K562 (cell line): Measurements from ENCODE around the gene CTBP2. TPM values are rescaled to one million over a fixed set of nuclear protein-coding genes. Genes with fewer than 3 reads are reported as not detected.

ENCODE experiments used
- ATF7 ChIP-seq: fragments of 450-650 bp; IDR thresholded peaks from 2 replicates; pipeline ENCODE4 v1.7.1; 2014; ENCODE audit warnings: mild to moderate bottlenecking, moderate library complexity
- MAZ ChIP-seq, 2 experiments: fragments of 450-650 bp in 1 of 2; sonication (generic) in 1 of 2; formaldehyde crosslinking; IDR thresholded peaks in 1 of 2; conservative IDR thresholded peaks in 1 of 2; 2 replicates each; pipeline versions ENCODE4 v1.4.0 to v1.5.0; 2020; ENCODE audit warnings: mild to moderate bottlenecking in 1 of 2, missing genetic modification reagents in 1 of 2
- TBL1XR1 ChIP-seq, 2 experiments: IDR thresholded peaks; 2 replicates each; pipeline ENCODE4 v1.6.1; 2012; ENCODE audit warnings: improper control_type of control experiment in 2 of 2, low read length in 2 of 2, mild to moderate bottlenecking in 1 of 2
- ZBTB17 ChIP-seq: fragments of 450-650 bp; formaldehyde crosslinking; IDR thresholded peaks from 2 replicates; pipeline ENCODE4 v1.4.0; 2020; ENCODE audit warnings: mild to moderate bottlenecking
- ZNF23 ChIP-seq: fragments of 250-450 bp; sonication (Bioruptor Pico); IDR thresholded peaks from 2 replicates; pipeline ENCODE4 v1.4.0; 2020; ENCODE audit warnings: mild to moderate bottlenecking
- ZNF316 ChIP-seq: fragments of 450-650 bp; IDR thresholded peaks from 2 replicates; pipeline ENCODE4 v1.6.1; 2016
- polyA plus RNA-seq, 8 experiments: library from polyadenylated mRNA; depleted of rRNA in 4 of 8; stranded (reverse) in 5 of 8; unstranded in 3 of 8; fragments of >200 nt; fragmentation: Nextera tagmentation in 2 of 8; fragmentation: Illumina TruSeq in 1 of 8; extraction: Ambion mirVana in 2 of 8; extraction: Trizol in 1 of 8; gene quantifications; 2 replicates each; pipeline versions ENCODE4 v1.2.1 to v1.2.3, GENCODE V29; 2011 to 2014; ENCODE audit warnings: inconsistent platforms in 1 of 8, missing spikeins in 1 of 8
- total RNA-seq, 7 experiments: library from RNA; depleted of rRNA in 6 of 7; stranded (reverse); fragments of >200 nt in 6 of 7; fragmentation: Illumina TruSeq in 2 of 7; extraction: Trizol in 2 of 7; gene quantifications; 2 replicates each; pipeline versions ENCODE4 v1.2.1 to v1.2.3, GENCODE V29; 2011 to 2021; ENCODE audit warnings: low replicate concordance in 1 of 7
- TF ChIP-seq, protein P1 (sequence below), 2 experiments: fragments of 450-650 bp; formaldehyde crosslinking in 1 of 2; IDR thresholded peaks; 2 replicates each; pipeline versions ENCODE4 v1.4.0 to v1.6.1; 2014 to 2020; ENCODE audit warnings: mild to moderate bottlenecking in 2 of 2, borderline replicate concordance in 1 of 2, low read depth in 1 of 2
- TF ChIP-seq, protein P2 (sequence below), 2 experiments: fragments of 450-650 bp; IDR thresholded peaks; 2 replicates each; pipeline ENCODE4 v1.6.1; 2016; ENCODE audit warnings: mild to moderate bottlenecking in 2 of 2, borderline replicate concordance in 1 of 2, low read depth in 1 of 2, moderate library complexity in 1 of 2

Gene CTBP2
- total and polyA plus RNA-seq, 9 of the 15 experiments (the other 6 are each of a cell fraction or from before 2014, with no cell fraction given) = 1.3 to 8.8 (median 5.1) TPM

DNA sequence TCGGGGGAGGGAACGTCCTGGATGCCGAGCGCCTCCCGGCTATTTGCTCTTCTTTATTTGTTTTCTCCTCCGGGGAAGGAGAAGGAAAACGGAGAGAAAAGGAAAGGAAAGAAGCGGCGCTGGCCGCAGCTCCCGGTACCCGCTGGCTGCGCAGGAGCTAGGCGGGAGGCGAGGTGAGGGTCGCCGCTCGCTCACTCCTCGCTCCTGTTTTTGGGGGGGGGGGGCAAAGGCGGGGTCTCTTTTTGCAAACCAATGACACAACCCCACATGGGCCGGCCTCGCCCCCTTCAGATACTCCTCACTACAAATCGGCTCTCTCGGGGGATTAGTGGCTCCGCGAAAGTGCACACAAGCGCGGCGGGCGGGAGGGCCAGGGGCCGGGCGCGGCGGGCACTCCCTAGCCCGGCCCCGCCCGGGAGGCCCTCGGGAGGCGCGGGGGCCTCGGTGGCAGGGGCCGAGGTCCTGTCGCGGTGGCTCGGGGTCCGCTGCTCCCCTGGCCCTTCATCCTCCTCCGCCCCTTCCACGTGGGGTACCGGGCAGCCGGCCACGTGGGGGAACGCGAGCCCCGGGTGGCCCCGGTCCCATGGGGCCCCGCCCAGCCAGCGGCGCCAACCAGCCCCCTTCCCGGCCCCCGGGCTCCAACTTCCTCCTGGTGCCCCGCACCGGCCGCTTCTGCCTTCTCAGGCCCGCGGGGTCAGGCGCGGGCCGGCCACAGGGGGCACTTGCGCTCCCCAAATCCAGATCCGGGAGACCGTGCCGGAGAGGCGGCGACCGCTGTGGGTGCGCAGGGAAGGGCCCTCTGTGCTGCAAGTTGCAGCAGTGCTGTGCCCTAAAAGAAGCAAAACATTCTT, 718 bp upstream of the CTBP2 start (continued):
- TF ChIP-seq, protein P1, sequence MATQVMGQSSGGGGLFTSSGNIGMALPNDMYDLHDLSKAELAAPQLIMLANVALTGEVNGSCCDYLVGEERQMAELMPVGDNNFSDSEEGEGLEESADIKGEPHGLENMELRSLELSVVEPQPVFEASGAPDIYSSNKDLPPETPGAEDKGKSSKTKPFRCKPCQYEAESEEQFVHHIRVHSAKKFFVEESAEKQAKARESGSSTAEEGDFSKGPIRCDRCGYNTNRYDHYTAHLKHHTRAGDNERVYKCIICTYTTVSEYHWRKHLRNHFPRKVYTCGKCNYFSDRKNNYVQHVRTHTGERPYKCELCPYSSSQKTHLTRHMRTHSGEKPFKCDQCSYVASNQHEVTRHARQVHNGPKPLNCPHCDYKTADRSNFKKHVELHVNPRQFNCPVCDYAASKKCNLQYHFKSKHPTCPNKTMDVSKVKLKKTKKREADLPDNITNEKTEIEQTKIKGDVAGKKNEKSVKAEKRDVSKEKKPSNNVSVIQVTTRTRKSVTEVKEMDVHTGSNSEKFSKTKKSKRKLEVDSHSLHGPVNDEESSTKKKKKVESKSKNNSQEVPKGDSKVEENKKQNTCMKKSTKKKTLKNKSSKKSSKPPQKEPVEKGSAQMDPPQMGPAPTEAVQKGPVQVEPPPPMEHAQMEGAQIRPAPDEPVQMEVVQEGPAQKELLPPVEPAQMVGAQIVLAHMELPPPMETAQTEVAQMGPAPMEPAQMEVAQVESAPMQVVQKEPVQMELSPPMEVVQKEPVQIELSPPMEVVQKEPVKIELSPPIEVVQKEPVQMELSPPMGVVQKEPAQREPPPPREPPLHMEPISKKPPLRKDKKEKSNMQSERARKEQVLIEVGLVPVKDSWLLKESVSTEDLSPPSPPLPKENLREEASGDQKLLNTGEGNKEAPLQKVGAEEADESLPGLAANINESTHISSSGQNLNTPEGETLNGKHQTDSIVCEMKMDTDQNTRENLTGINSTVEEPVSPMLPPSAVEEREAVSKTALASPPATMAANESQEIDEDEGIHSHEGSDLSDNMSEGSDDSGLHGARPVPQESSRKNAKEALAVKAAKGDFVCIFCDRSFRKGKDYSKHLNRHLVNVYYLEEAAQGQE (IDR thresholded peaks at IDR 0.05; ENCODE audit: borderline replicate concordance) = peak; percentile 55
- TF ChIP-seq, protein P1 (CRISPR knock-in tag; IDR thresholded peaks at IDR 0.05; ENCODE audit: low read depth) = no peak; the same call in 1 of the 2 replicates
- peak; percentile 71 to 89; a peak in 3 of 4 replicates for TF ChIP-seq MAZ (CRISPR knock-in tag; conservative IDR thresholded peaks at IDR 0.05 in 1 of 2, IDR thresholded peaks at IDR 0.05 in 1 of 2)
- no peak for TF ChIP-seq ZNF316
- no peak for TF ChIP-seq ZNF23 (CRISPR knock-in tag)
- TF ChIP-seq, protein P2, sequence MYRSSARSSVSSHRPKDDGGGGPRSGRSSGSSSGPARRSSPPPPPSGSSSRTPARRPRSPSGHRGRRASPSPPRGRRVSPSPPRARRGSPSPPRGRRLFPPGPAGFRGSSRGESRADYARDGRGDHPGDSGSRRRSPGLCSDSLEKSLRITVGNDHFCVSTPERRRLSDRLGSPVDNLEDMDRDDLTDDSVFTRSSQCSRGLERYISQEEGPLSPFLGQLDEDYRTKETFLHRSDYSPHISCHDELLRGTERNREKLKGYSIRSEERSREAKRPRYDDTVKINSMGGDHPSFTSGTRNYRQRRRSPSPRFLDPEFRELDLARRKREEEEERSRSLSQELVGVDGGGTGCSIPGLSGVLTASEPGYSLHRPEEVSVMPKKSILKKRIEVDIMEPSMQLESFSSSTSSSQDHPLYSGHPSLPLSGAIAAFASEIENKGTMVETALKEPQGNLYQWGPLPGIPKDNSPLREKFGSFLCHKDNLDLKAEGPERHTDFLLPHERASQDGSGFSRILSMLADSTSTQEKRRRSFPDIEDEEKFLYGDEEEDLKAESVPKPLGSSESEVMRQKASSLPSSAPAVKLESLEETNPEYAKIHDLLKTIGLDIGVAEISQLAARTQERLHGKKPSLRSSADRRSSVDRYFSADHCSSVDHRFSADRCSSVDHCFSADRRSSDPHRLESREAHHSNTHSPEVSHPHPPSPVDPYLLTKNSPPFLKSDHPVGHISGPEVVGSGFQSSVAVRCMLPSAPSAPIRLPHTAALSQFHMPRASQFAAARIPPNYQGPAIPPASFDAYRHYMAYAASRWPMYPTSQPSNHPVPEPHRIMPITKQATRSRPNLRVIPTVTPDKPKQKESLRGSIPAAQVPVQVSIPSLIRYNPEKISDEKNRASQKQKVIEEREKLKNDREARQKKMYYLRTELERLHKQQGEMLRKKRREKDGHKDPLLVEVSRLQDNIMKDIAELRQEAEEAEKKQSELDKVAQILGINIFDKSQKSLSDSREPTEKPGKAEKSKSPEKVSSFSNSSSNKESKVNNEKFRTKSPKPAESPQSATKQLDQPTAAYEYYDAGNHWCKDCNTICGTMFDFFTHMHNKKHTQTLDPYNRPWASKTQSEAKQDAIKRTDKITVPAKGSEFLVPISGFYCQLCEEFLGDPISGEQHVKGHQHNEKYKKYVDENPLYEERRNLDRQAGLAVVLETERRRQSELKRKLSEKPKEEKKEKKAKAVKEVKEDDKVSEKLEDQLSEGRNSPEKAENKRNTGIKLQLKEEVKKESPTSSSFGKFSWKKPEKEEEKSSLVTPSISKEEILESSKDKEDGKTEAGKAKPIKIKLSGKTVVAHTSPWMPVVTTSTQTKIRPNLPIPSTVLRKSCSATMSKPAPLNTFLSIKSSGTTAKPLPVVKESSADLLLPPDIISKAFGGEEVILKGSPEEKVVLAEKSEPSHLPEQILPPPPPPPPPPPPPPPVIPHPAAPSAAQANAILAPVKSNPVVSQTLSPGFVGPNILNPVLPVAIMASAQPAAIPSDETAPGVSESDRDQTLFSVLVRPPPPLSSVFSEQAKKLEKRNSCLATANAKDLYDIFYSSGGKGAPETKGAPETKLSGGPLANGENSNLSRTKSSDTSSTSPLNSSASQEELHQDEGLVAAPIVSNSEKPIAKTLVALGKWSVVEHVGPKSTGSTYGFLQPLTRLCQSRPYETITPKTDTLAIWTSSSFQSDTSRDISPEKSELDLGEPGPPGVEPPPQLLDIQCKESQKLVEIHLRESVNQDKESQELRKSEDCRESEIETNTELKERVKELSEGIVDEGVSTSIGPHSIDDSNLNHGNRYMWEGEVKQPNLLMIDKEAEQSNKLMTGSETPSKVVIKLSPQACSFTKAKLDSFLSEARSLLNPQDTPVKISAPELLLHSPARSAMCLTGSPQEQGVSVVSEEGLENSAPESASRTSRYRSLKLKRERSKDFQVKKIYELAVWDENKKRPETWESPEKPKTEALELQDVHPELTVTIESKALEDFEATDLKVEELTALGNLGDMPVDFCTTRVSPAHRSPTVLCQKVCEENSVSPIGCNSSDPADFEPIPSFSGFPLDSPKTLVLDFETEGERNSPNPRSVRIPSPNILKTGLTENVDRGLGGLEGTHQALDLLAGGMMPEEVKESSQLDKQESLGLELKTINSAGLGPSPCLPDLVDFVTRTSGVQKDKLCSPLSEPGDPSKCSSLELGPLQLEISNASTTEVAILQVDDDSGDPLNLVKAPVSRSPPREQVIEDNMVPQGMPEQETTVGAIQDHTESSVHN (IDR thresholded peaks at IDR 0.05; ENCODE audit: borderline replicate concordance in 1 of 2, low read depth in 1 of 2) = no peak
- TF ChIP-seq ZBTB17 (CRISPR knock-in tag) = no peak
- 0 out of 2 replicates have a peak, but pooled peaks have one; percentile 24 for TF ChIP-seq ATF7
- no peak for TF ChIP-seq TBL1XR1 (IDR thresholded peaks at IDR 0.05; ENCODE audit: low read length in 2 of 2)
